HEK293 (cell line): ENCODE measurements around the gene OR2H1.

Source experiments
- CTCF ChIA-PET: fragments of 350-600 bp; formaldehyde crosslinking; extraction: SDS; loops from one replicate; lab custom pipeline; 2021; ENCODE audit warnings: antibody characterized with exemption; lab: Yijun Ruan, JAX
- POLR2A ChIA-PET: fragments of 300-600 bp; formaldehyde crosslinking; extraction: SDS; loops from one replicate; lab custom pipeline; 2020; ENCODE audit warnings: antibody characterized with exemption, inconsistent platforms; lab: Yijun Ruan, JAX
- H3K27ac ChIP-seq: fragments of 200-500 bp; sonication (Bioruptor generic); 2 replicates; pipeline ENCODE4 v1.5.1; 2014; ENCODE audit warnings: low read depth, low read length, control low read depth, inconsistent platforms; ENCODE audit errors: extremely low read depth
- H3K36me3 ChIP-seq, 2 experiments: fragments of 200-500 bp in 1 of 2; sonication (Bioruptor generic) in 1 of 2; 1 replicate in 1 of 2; 2 replicates in 1 of 2; pipeline ENCODE4 v1.5.1; 2014 to 2017; ENCODE audit warnings: inconsistent platforms in 2 of 2, low read length in 2 of 2; ENCODE audit not compliant: control insufficient read depth in 2 of 2, insufficient read depth in 1 of 2
- H3K4me1 ChIP-seq: fragments of 200-500 bp; sonication (Bioruptor generic); 2 replicates; pipeline ENCODE4 v1.5.1; 2014; ENCODE audit warnings: mild to moderate bottlenecking, low read length, inconsistent platforms; ENCODE audit not compliant: control insufficient read depth, insufficient read depth
- H3K4me3 ChIP-seq: 2 replicates; pipeline ENCODE4 v1.5.1; 2011; ENCODE audit warnings: low read depth, mild to moderate bottlenecking, control low read depth, low read length, moderate library complexity
- H3K9me3 ChIP-seq: fragments of 200-500 bp; sonication (Bioruptor generic); 2 replicates; pipeline ENCODE4 v1.5.1; 2014; ENCODE audit warnings: low read depth, low read length, inconsistent platforms; ENCODE audit not compliant: control insufficient read depth, insufficient read depth
- PBX3 ChIP-seq: sonication (generic); formaldehyde crosslinking; IDR thresholded peaks from 2 replicates; pipeline ENCODE4 v1.8.1; 2022; ENCODE audit warnings: mild to moderate bottlenecking, moderate library complexity, missing genetic modification reagents
- SALL2 ChIP-seq: fragments of 450-650 bp; formaldehyde crosslinking; IDR thresholded peaks from 2 replicates; pipeline ENCODE4 v1.5.0; 2017; ENCODE audit warnings: missing biosample characterization, mild to moderate bottlenecking, missing genetic modification characterization, borderline replicate concordance
- SCRT1 ChIP-seq: fragments of 450-650 bp; formaldehyde crosslinking; IDR thresholded peaks from 2 replicates; pipeline ENCODE4 v1.5.1; 2016; ENCODE audit warnings: missing biosample characterization, missing genetic modification characterization, borderline replicate concordance
- YY2 ChIP-seq: fragments of 450-650 bp; formaldehyde crosslinking; IDR thresholded peaks from 2 replicates; pipeline ENCODE4 v1.5.1; 2016; ENCODE audit warnings: missing biosample characterization, missing genetic modification characterization
- ZBTB49 ChIP-seq: fragments of 450-650 bp; formaldehyde crosslinking; IDR thresholded peaks from 2 replicates; pipeline ENCODE4 v1.5.1; 2016; ENCODE audit warnings: missing biosample characterization, missing genetic modification characterization, low read depth
- ZEB2 ChIP-seq: fragments of 450-650 bp; formaldehyde crosslinking; IDR thresholded peaks from 2 replicates; pipeline ENCODE4 v1.5.1; 2016; ENCODE audit warnings: missing biosample characterization, missing genetic modification characterization
- ZNF18 ChIP-seq: fragments of 450-650 bp; formaldehyde crosslinking; IDR thresholded peaks from 2 replicates; pipeline ENCODE4 v1.5.1; 2016; ENCODE audit warnings: missing biosample characterization, missing genetic modification characterization
- ZNF223 ChIP-seq: fragments of 450-650 bp; formaldehyde crosslinking; IDR thresholded peaks from 2 replicates; pipeline ENCODE4 v1.5.1; 2016; ENCODE audit warnings: missing biosample characterization, missing genetic modification characterization
- ZNF514 ChIP-seq: fragments of 450-650 bp; formaldehyde crosslinking; IDR thresholded peaks from 2 replicates; pipeline ENCODE4 v1.5.1; 2016; ENCODE audit warnings: missing biosample characterization, missing genetic modification characterization
- ZNF521 ChIP-seq: fragments of 450-650 bp; formaldehyde crosslinking; IDR thresholded peaks from 2 replicates; pipeline ENCODE4 v1.5.1; 2017; ENCODE audit warnings: missing biosample characterization, mild to moderate bottlenecking, missing genetic modification characterization
- ZNF621 ChIP-seq: fragments of 450-650 bp; formaldehyde crosslinking; IDR thresholded peaks from 2 replicates; pipeline ENCODE4 v1.5.1; 2017; ENCODE audit warnings: missing biosample characterization, missing genetic modification characterization
- ZNF623 ChIP-seq: fragments of 450-650 bp; formaldehyde crosslinking; IDR thresholded peaks from 2 replicates; pipeline ENCODE4 v1.5.1; 2016; ENCODE audit warnings: missing biosample characterization, missing genetic modification characterization
- ZNF629 ChIP-seq: fragments of 450-650 bp; formaldehyde crosslinking; IDR thresholded peaks from 2 replicates; pipeline ENCODE4 v1.5.1; 2017; ENCODE audit warnings: missing biosample characterization, missing genetic modification characterization
- ZNF660 ChIP-seq: fragments of 450-650 bp; IDR thresholded peaks from 2 replicates; pipeline ENCODE4 v1.5.1; 2018; ENCODE audit warnings: missing biosample characterization, mild to moderate bottlenecking, missing genetic modification characterization
- ZNF664 ChIP-seq: fragments of 450-650 bp; formaldehyde crosslinking; IDR thresholded peaks from 2 replicates; pipeline ENCODE4 v1.5.1; 2016; ENCODE audit warnings: missing biosample characterization, missing genetic modification characterization
- ZNF768 ChIP-seq: fragments of 450-650 bp; formaldehyde crosslinking; IDR thresholded peaks from 2 replicates; pipeline ENCODE4 v1.5.1; 2018; ENCODE audit warnings: missing biosample characterization, mild to moderate bottlenecking, missing genetic modification characterization
- TF ChIP-seq, protein P1 (sequence below): fragments of 450-650 bp; formaldehyde crosslinking; IDR thresholded peaks from 2 replicates; pipeline ENCODE4 v1.5.1; 2016; ENCODE audit warnings: missing biosample characterization, missing genetic modification characterization
- TF ChIP-seq, protein P2 (sequence below): fragments of 450-650 bp; formaldehyde crosslinking; IDR thresholded peaks from 2 replicates; pipeline ENCODE4 v1.5.1; 2017; ENCODE audit warnings: missing biosample characterization, missing genetic modification characterization
- TF ChIP-seq, protein P3 (sequence below): fragments of 450-650 bp; formaldehyde crosslinking; IDR thresholded peaks from 2 replicates; pipeline ENCODE4 v1.5.1; 2017; ENCODE audit warnings: missing biosample characterization, missing genetic modification characterization

The OR2H1 gene

DNA sequence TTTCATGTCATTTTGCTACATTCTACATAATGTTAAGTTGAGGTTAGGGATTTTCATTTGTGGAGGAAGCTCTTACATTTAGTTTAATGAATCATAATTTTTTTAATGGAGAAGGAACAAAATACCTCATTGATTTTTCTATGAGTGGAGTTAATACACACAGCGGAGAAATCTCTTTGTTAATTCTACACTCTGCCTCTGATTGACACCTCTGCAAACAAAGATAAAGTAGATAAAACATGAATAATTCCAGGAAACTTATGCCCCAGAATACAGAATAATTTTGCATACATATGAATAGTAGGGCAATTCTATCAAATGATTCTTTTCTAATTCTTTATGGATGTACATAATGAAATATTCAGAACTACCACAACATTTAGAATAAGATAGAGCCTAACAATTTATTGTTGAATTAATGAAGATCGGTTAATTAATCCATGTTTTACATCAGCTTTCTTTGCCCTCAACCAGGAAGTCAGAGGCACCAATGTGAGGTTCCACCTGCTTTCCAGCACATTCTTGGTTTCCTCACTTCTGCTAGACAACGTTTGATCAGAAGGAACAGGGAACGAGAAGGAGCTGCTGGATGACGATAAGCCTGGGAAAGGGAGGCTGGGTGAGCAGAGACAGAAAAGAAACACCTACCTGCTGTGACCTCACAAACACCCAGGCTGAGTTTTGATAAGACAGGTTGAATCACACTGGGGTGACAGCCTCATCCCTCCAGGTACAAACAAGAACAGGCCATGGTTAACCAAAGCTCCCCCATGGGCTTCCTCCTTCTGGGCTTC is 4.3 kb downstream of the OR2H1 start:
- no peaks in the 10 kb centered on the region for H3K4me1 ChIP-seq
- POLR2A ChIA-PET = no interaction called here
- TF ChIP-seq PBX3 (CRISPR knock-in tag) (no peak), SALL2 (tag by site-specific recombination) (no peak), ZEB2 (tag by site-specific recombination) (no peak), ZNF664 (no peak), ZNF660 (no peak), ZBTB49 (no peak), ZNF223 (tag by site-specific recombination) (no peak), ZNF514 (tag by site-specific recombination) (no peak), ZNF18 (tag by site-specific recombination) (no peak), ZNF621 (no peak), ZNF521 (tag by site-specific recombination) (no peak), SCRT1 (no peak), YY2 (tag by site-specific recombination) (no peak), ZNF623 (no peak), ZNF768 (tag by site-specific recombination) (no peak), ZNF629 (no peak)
- TF ChIP-seq, protein P1, sequence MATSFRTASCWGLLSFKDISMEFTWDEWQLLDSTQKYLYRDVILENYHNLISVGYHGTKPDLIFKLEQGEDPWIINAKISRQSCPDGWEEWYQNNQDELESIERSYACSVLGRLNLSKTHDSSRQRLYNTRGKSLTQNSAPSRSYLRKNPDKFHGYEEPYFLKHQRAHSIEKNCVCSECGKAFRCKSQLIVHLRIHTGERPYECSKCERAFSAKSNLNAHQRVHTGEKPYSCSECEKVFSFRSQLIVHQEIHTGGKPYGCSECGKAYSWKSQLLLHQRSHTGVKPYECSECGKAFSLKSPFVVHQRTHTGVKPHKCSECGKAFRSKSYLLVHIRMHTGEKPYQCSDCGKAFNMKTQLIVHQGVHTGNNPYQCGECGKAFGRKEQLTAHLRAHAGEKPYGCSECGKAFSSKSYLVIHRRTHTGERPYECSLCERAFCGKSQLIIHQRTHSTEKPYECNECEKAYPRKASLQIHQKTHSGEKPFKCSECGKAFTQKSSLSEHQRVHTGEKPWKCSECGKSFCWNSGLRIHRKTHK (tag by site-specific recombination) = no peak
- TF ChIP-seq, protein P2, sequence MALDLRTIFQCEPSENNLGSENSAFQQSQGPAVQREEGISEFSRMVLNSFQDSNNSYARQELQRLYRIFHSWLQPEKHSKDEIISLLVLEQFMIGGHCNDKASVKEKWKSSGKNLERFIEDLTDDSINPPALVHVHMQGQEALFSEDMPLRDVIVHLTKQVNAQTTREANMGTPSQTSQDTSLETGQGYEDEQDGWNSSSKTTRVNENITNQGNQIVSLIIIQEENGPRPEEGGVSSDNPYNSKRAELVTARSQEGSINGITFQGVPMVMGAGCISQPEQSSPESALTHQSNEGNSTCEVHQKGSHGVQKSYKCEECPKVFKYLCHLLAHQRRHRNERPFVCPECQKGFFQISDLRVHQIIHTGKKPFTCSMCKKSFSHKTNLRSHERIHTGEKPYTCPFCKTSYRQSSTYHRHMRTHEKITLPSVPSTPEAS (tag by site-specific recombination) = no peak
- TF ChIP-seq, protein P3, sequence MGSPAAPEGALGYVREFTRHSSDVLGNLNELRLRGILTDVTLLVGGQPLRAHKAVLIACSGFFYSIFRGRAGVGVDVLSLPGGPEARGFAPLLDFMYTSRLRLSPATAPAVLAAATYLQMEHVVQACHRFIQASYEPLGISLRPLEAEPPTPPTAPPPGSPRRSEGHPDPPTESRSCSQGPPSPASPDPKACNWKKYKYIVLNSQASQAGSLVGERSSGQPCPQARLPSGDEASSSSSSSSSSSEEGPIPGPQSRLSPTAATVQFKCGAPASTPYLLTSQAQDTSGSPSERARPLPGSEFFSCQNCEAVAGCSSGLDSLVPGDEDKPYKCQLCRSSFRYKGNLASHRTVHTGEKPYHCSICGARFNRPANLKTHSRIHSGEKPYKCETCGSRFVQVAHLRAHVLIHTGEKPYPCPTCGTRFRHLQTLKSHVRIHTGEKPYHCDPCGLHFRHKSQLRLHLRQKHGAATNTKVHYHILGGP (tag by site-specific recombination) = no peak
- TF ChIP-seq, all 188 proteins: peak for 0
- CTCF ChIA-PET = no interaction called here
- H3K27ac ChIP-seq = no peak overlapping the region
- H3K4me3 ChIP-seq = no peak overlapping the region
- H3K36me3 ChIP-seq = no peaks in the 10 kb centered on the region
- no peaks in the 10 kb centered on the region for H3K9me3 ChIP-seq
